ENCODE data around the gene NPLOC4.

GRCh38 chr17:81556863-81557262 is 80.0 kb downstream of the NPLOC4 start:
- no peak for TF ChIP-seq POLR2A (IDR thresholded peaks at IDR 0.05)
- TF ChIP-seq CTCF (IDR thresholded peaks at IDR 0.05) = no peak

All from stomach (tissue), 4 donors.